ENCODE measurements around the gene PDE4A.
"Not testable (repeated sequence)": the region's sequence is repeated elsewhere in the genome, so short reads cannot be mapped to it uniquely, and the experiment has no call there.

The PDE4A gene

DNA sequence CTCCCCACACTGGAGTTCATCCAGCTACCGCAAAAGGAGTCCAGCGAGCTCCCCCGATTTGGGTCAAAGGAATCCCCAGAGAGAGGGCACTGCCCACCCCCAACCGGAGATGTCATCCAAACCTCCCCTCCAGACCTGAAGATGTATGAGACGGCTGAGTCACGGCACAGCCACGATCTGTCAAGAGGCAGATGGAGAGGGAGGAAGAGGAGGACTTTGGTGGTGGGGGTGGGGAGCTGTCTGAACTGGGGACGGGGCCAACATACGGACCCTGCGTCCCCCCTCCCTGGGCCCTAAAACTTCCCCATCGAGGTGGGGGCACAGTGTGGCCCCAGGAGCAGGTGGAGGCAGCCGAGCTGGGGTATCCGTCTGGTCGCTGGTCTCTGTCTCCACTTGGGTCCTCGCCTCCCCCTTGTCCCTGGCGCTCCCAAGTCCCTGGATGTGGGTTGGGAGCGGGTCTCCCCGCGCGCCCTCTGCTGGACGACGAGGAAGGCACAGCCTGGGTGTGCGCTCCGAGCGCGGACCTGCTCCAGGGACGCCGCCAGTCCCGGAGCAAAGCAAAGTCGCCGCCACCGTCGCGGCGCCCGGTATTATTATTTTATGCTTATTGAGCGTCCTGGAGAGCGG is 3.8 kb downstream of the PDE4A start:
- no peak for DNase-seq (ENCODE audit: low spot score)

DNA sequence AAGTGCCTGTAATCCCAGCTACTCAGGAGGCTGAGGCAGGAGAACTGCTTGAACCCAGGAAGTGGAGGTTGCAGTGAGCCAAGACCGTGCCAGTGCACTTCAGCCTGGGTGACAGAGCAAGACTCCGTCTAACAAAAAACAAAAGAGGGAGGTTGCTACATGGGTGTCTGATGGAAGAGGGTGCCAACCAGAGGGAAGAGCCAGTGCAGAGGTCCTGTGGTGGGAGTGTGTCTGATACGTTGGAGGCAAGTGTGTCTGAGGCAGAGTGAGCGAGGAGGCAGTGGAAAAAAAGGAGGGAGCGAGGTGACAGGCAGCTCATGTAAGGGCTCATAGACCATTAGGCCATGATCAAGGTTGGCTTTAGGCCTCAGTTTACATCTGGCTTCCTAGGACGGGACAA is 6.8 kb downstream of the PDE4A start:
- DNase-seq (ENCODE audit: low spot score) = no peak

DNA sequence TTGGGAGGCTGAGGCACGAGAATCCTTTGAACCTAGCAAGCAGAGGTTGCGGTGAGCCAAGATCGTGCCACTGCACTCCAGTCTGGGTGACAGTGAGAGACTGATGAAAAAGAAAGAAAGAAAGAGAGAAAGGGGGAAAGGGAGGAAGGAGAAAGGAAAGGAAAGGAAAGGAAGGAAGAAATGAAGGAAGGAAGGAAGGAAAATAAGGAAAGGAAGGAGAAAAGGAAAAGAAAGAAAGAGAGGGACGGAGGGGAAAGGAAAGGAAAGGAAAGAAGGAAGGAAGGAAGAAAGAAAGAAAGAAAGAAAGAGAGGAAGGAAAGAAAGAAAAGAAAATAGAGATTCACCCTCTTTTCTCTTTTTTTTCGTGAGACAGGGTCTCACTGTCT is 8.7 kb downstream of the PDE4A start:
- DNase-seq (ENCODE audit: low spot score) = no peak

DNA sequence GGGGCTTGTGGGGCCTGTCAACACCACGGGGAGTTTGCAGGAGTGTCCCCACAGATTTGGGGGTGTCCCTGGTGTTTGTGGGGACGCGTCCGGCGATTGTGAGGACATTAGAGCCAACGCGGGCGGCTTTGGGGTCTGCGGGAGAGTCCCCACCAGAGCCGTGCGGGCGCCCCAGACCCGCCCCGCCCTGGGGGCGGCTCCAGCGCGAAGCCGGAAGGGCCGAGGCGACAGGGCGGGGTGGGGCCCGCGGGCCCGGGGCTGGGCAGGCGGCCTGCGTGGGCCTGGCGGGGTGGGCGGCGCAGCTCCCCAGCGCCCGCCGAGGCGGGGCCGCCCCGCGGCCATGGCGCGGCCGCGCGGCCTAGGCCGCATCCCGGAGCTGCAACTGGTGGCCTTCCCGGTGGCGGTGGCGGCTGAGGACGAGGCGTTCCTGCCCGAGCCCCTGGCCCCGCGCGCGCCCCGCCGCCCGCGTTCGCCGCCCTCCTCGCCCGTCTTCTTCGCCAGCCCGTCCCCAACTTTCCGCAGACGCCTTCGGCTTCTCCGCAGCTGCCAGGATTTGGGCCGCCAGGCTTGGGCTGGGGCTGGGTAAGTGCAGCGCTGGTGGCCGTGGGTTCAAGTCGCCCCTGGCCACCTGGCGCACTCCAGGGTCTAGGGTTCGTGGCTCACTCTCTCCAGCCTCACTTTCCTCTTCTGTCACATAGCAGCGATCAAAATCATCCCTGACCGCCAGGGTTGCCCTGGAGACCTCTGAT is 10.3 kb downstream of the PDE4A start:
- no peak for DNase-seq (ENCODE audit: low spot score)

DNA sequence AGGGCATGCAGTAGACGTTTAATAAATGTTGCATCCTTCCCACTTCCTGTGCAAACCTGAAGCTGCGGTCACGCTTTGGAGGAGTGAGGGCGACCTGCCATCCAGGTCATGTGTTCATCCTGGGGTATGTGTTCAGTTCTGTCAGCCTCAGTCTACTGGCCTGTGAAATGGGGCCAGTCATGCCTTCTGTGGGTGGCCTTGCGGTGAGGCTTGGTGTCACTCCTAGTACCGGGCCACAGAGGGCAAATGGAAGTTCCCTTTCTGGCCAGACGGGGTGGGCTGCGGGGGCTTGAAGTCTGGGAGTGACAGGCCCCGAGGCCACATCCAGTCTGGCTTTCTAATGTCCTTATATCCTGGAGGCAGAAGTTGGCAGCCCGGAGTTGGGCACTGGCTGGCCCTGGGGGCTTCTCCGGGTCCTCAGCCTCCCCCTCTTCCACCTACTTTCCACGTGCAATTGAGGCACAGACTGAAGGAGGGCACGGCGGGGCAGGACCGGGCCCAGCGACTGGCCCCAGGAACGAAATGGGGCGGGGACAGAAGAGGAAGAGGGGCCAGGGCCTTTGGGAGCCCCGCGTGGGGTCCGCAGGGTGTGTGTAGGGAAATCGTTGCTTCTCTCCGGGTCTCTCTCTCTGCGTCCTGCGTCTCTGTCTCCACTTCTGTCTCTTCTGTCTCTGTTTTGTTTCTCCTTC is 11.1 kb downstream of the PDE4A start:
- DNase-seq (ENCODE audit: low spot score) = no peak

DNA sequence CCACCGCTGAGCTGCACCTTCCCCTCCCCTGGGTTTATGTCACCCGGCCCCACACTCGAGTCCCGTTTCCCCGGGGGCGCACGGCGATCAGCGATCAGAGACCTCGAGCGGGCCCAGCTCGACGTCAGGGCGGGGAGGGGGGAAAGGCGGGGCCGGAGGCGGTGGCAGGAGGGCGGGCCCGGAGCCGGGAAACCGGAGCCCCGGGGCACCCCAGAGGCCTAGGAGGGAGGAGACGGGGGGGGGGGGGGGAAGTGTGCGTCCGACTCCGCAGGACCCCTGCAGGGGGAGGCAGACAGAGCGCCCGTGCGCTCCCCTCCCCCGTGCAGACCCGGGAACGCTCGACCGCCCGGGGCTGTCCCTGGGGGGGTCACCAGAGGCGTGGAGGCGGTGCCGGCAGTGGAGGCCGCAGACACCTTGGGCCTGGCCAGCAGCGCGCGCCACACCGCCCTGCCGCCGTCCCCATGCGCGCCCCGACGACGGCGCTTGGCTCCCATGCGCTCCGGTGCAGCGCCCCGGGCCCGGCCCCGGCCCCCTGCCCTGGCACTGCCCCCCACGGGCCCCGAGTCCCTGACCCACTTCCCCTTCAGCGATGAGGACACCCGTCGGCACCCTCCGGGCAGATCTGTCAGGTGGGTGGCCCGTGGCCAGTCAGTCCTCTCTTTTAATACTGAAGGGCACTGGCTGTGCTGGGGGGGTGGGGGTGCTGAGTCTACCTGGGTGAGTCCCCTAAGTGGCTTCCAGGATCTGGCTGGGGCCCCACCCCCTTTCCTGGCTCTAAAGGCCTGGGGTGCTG is 11.8 kb downstream of the PDE4A start:
- no peak for DNase-seq (ENCODE audit: low spot score)

DNA sequence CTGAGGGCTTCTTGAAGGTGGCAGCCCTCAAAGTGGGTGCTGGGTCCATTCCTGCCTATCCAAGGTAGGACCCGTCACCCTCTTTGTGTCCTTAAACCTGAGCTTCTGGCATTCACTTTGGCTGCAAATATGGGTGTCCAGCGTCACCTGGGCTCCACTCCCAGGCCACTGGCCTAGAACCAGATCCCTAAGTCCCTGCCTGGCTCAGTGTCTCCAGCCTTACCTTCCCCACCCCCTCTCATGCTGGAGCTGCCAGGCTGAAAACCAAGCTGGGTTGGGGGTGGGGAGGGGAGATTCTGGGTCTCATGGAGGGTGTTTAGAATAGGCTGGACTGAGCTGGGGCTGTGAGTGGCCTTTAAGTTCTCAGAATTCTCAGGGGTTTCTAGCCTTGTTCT is 12.4 kb downstream of the PDE4A start:
- no peak for DNase-seq (ENCODE audit: low spot score)

DNA sequence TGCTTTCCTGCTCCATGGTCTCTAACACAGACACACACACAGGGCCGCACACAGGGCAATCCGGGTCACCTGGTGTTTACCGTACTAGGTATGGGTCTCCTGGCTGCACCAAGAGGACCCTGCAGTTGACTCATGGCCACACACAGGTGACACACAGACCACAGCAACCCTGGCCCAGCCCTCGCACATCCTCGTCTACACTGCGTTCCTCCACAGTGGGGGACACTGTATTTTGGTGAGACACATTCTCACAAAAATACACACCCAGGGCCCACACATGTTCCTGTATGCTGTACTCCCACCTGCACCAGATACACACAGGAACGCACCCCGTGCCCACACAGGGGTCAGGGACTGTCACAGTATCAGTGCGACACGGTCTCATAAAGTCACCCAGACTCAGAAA is 12.8 kb downstream of the PDE4A start:
- DNase-seq (ENCODE audit: low spot score) = no peak

DNA sequence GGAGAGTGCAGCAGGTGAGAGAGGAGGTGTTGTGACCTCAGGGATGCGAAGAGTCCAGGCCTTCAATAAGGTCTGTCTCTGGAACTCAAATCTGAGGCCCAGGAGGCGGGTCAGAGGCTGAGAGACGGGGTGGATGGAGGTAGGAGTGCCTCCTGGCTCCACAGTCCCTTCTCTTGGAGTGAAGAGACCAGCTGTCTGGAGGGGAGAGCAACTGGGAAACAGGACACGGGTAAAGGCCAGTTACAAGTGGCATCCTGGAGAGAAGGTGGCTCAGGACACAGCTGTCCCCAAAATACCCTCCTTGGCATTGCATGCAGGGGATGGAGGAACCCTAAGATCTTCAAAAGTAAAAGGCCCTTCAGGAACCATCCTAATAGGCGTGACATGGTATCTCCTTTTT is 19.2 kb downstream of the PDE4A start:
- no peak for DNase-seq (ENCODE audit: low spot score)

DNA sequence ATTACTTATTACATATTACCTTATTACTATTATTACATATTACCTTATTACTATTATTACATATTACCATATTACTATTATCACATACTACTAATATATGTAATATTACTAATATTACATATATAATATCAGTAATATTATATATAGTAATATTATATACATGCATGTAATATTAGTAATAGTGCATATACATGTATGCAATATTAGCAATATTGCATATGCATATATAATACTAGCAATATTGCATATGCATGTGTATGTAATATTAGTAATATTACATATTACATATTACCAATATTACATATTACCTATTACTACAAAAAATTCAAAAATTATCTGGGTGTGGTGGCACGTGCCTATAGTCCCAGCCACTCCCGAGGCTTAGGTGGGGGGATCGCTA is 22.4 kb downstream of the PDE4A start:
- no peak for DNase-seq (ENCODE audit: low spot score)

DNA sequence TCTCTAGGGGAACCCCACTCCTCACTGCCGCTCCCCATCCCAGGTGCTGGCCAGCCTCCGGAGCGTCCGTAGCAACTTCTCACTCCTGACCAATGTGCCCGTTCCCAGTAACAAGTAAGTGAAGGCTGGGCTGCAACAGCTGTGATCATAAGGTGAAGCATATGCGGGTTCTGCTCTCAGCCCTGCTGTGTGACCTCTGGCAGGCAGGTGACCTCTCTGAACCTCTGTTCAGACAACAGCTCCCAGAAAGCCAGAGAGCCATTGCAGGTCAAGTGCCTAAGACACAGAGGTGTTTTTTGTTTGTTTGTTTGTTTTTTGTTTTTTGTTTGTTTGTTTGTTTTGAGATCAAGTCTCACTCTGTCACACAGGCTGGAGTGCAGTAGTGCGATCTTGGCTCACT is 28.7 kb downstream of the PDE4A start:
- no peak for DNase-seq (ENCODE audit: low spot score)

DNA sequence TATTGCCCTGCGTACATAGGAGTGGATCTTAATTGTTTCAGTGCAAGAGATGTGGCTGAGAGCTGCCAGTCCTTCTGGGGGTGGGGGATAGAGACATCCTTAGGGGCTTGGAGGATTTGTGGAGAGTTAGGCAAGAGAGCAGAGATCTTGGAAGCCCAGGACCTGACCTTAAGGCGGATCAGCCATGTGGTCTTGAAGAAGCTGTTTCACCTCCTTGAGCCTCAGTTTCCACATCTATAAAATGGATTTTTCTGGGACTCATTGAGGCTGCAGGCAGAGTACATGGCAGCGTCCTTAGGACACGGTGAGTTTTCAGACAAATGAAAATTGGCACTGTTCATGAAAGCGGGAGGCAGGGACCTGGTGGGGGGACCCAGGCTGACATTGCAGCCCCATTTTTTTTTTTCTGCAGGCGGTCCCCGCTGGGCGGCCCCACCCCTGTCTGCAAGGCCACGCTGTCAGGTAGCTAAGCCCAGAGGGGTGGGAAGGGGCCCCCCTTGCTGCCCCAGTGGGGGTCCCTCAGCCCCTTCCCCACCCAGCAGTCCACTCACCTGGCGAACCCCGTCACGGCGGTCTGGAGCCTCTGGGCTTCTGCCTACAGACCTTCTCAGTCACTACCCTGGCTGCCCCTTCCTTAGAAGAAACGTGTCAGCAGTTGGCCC is 30.0 kb downstream of the PDE4A start:
- no peak for DNase-seq (ENCODE audit: low spot score)

DNA sequence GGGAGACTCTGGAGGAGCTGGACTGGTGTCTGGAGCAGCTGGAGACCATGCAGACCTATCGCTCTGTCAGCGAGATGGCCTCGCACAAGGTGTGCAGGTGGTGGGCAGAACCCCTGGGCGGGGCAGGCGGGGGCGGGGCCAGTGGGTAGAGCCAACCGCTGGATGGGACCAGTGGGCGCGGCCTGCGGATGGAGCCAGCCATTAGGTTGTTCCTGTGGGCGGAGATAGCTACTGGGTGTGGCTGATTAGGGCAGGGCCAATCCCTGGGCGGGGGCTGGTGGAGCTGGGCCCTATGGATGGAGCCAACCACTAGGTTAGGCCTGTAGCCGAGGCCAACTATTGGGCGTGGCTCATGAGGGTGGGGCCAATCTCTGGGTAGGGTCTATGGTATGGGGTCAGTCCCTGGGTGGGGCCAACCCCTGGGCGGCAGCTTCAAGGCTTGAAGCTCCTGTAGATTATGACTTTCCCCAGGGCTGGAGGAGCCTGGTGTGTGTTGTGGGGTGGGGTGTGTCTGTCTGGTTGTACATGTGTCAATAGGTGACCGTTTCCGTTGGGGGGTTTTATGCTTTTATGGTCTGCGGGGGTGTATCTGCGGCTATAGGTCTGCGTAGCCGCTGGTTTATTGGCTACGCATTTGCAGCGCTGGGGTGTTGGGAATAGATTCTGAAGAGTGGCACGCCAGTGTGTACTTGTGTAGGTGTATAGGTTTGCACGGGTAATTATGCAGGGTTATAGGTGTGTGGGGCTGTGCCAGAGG is 30.7 kb downstream of the PDE4A start:
- DNase-seq (ENCODE audit: low spot score) = no peak

DNA sequence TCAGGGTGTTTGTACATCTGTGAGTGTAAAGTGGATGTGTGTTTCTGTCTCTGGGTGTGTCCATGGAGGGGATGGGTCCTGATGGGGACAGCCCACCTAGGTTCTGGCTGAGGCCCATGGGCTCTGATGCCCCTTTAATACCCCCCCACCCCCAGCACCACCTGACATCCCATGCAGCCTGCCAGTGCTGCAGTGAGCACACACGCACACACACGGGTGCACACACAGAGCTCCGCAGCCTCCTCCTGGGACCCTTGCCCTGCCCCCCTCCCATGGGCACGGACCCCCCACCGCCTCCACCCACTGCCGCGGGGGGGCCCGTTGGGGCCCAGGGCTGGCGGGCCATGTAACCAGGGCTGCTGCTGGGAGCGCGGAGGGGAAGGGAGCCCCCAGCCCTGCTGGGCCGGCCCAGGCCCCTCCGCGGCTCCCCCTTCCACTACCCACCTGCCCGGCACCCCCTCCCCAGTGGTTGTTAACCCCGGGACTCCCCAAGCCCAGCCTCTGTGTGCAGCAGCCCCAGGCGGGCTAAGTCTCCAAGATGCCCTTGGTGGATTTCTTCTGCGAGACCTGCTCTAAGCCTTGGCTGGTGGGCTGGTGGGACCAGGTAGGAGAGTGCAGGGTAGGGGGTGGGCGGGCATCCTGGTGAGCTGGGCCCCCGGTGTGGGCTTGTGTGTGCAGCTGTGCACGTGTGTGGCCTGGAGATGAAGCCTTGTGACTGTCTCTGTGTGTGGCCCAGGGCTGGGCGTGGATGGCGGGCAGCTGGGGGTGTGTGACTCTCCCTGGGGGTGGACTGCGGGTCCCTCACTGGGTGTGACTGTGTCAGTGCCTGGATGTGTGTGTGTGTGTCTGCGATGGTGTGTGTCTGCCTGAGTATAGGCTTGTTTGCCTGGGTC is 32.6 kb downstream of the PDE4A start:
- DNase-seq (ENCODE audit: low spot score) = no peak

DNA sequence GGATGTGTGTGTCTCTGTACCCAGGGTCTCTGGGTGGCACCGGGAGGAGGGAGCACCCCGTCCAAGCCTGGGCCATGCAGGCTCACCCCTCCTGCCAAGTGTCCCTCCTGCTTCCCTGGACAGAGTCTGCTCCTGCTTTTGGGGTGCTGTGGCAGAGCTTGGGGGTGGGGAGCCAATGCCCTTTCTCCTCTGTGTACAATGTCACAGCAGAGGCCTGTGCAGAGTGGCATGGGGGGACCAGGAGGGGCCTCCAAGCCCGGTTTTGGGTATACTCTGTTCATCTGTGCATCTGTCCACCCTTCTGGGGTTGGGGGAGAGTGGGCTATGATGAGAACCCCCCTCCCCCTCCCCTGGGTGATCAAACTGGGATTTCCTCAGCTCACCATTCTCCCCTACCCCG is 33.5 kb downstream of the PDE4A start:
- no peak for DNase-seq (ENCODE audit: low spot score)

DNA sequence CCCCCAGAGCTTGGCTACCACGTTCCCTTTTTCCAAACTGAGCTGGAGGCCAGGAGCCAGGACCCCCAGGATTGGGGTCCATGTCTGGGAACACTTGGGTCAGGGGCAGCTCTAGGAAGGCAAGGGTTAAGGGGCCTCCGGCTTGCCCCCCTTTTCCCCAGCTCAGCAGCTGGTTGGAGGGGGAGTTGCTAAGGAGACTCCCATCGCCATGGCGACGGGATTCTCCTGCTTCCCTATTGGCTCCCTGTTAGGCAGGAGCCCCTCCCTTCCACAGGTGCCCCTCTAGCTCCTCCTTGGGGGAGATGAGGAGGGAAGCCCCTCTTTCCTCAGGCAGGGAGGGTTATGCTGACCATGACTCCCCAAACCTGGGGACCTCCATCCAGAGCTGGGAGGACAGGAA is 33.9 kb downstream of the PDE4A start:
- peak; percentile 36 for DNase-seq (ENCODE audit: low spot score)

DNA sequence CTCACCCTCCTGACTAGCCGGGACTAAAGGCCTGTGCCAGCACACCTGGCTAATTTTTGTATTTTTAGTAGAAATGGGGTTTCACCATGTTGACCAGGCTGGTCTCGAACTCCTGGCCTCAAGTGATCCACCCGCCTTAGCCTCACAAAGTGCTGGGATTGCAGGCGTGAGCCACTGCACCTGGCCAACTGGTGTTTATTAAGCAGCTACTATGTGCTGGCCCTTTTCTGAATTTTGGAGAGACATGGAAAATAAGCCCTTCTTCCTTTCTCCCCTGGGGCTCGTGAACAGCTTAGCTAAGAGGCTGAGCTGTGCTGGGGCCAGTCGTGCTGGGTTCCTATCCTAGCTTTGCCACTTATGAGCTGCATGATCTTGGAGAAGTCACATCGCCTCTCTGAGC is 38.4 kb downstream of the PDE4A start:
- DNase-seq (ENCODE audit: low spot score) = not testable (repeated sequence)

DNA sequence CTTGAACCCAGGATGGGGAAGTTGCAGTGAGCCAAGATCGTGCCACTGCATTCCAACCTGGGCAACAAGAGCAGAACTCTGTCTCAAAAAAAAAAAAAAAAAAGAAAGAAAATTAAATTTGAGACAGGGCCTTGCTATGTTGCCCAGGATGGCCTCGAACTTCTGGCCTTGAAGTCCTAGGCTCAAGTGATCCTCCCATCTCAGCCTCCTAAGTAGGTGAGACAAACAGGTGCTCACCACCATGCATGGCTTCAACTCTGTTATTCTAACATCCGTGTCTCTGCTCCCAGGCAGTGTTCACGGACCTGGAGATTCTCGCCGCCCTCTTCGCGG is 40.3 kb downstream of the PDE4A start:
- DNase-seq (ENCODE audit: low spot score) = no peak

DNA sequence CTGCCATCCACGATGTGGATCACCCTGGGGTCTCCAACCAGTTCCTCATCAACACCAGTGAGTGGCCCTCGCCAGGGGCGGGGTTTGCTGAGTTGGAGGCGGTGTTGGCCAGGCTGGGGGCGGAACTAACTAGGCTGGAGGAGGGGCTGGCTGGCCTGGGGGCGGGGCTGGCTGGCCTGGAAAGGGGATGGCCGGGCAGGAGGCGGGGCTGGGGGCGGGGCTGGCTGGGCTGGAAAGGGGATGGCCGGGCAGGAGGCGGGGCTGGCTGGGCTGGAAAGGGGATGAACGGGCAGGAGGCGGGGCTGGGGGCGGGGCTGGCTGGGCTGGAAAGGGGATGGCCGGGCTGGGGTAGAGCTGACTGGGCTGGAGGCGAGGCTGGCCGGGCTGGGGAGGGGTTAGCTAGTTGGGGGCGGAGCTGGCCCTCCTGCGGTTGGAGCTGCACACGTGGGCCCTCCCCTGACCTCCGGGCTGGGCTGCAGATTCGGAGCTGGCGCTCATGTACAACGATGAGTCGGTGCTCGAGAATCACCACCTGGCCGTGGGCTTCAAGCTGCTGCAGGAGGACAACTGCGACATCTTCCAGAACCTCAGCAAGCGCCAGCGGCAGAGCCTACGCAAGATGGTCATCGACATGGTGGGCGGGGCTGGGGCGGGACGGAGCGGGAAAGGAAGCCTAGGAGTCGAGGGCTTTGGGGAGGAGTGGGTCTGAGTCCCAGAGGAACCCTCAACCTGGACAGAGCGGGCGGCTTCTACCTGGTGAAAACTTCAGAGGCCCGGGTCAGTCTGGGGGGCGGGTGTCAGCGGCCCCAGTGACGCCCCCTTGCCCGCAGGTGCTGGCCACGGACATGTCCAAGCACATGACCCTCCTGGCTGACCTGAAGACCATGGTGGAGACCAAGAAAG is 41.0 kb downstream of the PDE4A start:
- DNase-seq (ENCODE audit: low spot score) = peak; percentile 71

Data from pons (tissue), 1 donor.